GM18499 (cell line): ENCODE results near the gene TOMM40.
"Not testable (repeated sequence)": the region's sequence is repeated elsewhere in the genome, so short reads cannot be mapped to it uniquely, and the experiment has no call there.

Experiments
- ATAC-seq: cut with Tn5 transposase; IDR thresholded peaks from one replicate; pipeline ENCODE4 v1.9.1; 2021; ENCODE audit warnings: moderate number of reproducible peaks; ENCODE audit not compliant: insufficient read depth, unreplicated experiment

TOMM40 gene

DNA sequence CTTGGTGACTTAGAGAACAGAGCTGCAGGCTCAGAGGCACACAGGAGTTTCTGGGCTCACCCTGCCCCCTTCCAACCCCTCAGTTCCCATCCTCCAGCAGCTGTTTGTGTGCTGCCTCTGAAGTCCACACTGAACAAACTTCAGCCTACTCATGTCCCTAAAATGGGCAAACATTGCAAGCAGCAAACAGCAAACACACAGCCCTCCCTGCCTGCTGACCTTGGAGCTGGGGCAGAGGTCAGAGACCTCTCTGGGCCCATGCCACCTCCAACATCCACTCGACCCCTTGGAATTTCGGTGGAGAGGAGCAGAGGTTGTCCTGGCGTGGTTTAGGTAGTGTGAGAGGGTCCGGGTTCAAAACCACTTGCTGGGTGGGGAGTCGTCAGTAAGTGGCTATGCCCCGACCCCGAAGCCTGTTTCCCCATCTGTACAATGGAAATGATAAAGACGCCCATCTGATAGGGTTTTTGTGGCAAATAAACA is 33.2 kb downstream of the TOMM40 start:
- no peak for ATAC-seq

DNA sequence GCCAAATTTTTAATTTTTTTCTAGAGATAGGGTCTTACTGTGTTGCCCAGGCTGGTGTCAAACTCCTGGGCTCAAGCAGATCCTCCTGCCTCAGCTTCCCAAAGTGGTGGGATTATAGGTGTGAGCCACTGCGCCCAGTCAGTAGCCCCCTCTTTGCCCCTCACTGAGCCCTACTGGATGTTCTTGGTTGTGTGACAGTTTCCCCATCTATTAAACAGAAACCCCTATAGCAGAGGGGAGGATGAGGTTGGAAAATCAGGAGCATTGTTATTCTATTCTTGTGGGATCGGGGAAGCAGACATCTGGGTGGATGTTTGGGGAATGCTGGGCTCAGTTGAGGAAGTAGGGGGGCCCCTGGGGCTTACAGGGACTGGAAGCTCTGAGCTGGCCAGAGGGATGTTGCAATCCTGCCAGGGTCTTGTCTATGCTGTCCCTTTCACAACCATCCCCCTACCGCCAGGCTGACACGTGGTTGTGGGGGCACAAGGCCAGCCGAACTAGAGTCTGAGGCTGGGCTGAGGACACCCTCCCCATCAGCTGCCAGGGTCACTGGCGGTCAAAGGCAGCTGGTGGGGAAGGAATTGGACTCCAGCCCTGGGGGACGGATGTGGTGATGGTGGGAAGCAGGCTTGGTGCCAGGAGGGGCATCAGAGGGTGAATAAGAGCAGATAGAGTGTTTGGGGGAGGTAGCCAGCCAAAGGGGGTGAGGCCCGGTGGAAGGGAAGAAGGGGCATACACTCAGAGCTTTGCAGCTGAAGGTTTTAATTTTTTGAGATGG is 34.2 kb downstream of the TOMM40 start:
- no peak for ATAC-seq

- not testable (repeated sequence) for ATAC-seq
These were observed 35.4 kb downstream of the TOMM40 start for GRCh38 chr19:44926245-44927077.

GRCh38 chr19:44927746-44928145 is 36.7 kb downstream of the TOMM40 start:
- no peak for ATAC-seq

GRCh38 chr19:44930088-44930487 is 39.0 kb downstream of the TOMM40 start:
- no peak for ATAC-seq

DNA sequence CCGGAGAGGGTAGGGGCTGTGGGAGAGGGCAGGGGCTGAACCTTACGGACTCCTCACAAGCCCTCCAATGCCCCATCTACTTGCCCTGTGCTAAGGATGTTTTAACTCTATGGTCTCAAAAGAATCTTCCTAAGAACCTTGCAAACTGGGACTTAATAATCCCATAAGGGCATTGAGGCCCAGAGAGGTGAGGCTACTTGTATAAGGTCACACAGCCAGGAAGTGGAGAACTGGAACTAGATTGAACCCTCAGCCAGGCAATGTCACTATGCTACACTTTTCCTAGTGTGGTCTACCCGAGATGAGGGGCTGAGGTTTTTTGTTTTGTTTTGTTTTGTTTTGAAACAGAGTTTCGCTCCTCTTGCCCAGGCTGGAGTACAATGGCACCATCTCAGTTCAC is 40.5 kb downstream of the TOMM40 start:
- ATAC-seq: no peak

DNA sequence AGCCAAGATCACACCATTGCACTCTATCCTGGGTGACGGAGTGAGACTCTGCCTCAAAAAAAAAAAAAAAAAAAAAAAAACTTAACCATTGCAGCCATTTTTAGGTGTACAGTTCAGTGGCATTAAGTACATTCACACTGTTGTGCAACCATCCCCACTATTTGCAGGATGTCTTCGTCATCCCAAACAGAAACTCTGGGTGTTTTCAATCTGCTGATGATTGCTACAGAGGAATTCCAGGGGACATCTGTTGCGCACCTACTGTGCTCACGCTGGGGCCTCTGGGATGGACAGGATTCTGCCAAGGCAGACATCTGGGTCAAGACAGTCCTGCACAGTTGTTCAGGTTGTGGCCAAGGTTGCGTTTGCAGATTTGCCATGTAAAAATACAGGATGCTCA is 48.6 kb downstream of the TOMM40 start:
- no peak for ATAC-seq

DNA sequence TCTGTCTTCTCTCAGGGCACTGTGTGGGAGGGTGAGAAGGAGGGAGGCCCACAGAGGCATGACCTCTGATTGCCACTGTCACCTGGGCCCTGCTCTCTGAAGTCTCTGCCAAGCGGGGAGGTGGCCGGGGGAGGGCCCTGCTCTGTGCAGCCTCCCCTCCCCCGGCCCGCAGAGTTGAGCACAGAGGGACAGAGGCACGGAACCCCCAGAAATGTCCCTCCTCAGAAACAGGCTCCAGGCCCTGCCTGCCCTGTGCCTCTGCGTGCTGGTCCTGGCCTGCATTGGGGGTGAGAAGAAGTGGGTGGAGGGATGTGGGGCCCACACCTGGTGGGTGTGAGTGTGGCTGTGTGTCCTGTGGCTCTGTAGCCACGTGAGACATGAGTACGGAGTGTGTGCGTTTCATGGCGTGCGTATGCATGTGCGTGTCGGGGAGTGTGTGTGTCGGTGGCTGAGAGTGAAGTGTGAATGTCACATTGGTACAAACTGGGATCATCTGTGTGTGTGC is 51.1 kb downstream of the TOMM40 start, which contains the start of gene APOC4:
APOC4 (plus strand) TSS at position 171 of the 505 bp plus-strand sequence; CDS start at position 212, 41 bp downstream.
- no peak for ATAC-seq

DNA sequence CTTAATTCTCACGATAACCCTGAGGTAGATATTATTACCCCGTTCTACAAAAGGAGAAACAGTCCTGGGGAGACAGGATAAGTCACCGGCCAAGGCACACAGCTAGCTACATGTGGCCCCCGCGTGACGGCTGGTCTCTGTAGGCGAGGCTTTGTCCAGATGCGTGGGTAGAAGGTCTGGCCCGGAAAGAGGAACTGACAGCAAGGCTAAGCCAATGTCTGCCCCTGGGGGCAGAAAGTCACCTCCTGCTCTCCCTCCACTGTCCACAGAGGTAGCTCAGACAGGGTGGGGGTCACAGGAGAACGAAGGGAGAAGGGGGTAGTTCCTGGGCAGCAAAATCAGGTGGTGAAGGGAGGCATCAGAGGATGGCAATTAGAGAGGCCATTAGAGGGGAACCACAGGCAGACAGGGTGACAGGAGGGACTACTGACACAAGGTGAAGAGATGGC is 52.8 kb downstream of the TOMM40 start:
- ATAC-seq: no peak

- ATAC-seq: no peak
These were observed 56.1 kb downstream of the TOMM40 start for GRCh38 chr19:44947041-44947581.

DNA sequence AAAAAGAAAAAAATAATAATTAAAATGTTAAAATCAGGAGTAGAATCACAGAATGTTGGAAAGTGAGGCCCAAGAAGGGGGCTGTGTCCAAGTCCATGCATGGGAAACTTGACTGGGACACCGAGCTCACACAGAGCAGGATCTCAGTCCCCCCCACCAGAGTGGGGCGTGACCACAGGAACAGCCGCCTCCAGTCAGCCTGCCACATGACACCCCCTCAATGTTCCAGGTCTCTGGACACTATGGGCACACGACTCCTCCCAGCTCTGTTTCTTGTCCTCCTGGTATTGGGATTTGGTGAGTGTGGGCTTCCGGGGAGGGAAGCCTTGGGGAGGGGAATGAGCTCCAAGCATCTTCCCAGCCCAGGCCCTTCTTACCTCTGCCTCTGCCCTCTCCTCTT is 57.2 kb downstream of the TOMM40 start:
- ATAC-seq: no peak

GRCh38 chr19:44948763-44949374 is 57.8 kb downstream of the TOMM40 start:
- no peak for ATAC-seq

GRCh38 chr19:44949550-44949949 is 58.5 kb downstream of the TOMM40 start:
- no peak for ATAC-seq

- no peak for ATAC-seq
These were observed 60.4 kb downstream of the TOMM40 start for GRCh38 chr19:44951179-44952159.
